ENCODE results near the gene PRKN. TPM values are rescaled to one million over a fixed set of nuclear protein-coding genes. Genes with fewer than 3 reads are reported as not detected.

PRKN gene
- total RNA-seq, 1 donor from 2014 or later = 1.2 TPM

- no peak for TF ChIP-seq CTCF (IDR thresholded peaks at IDR 0.05; ENCODE audit: insufficient read depth, low read length, poor library complexity, severe bottlenecking)
- DNase-seq (ENCODE audit: low read depth) = peak; percentile 7
- H3K27me3 ChIP-seq (ENCODE audit: control insufficient read depth, insufficient read depth, low read length) = no peaks in the 10 kb centered on the region
- H3K36me3 ChIP-seq (ENCODE audit: control insufficient read depth, insufficient read depth, low read length) = no peaks in the 10 kb centered on the region
- H3K4me3 ChIP-seq (ENCODE audit: low read depth, low read length) = no peak overlapping the region
Measured at GRCh38 chr6:162124710-162125435, 602.7 kb downstream of the PRKN start.

GRCh38 chr6:162123797-162124196, 603.8 kb downstream of the PRKN start:
- H3K27me3 ChIP-seq (ENCODE audit: control insufficient read depth, insufficient read depth, low read length) = no peaks in the 10 kb centered on the region
- no peaks in the 10 kb centered on the region for H3K36me3 ChIP-seq (ENCODE audit: control insufficient read depth, insufficient read depth, low read length)
- peak; percentile 39 for TF ChIP-seq CTCF (IDR thresholded peaks at IDR 0.05; ENCODE audit: insufficient read depth, low read length, poor library complexity, severe bottlenecking)
- H3K4me3 ChIP-seq (ENCODE audit: low read depth, low read length) = no peak overlapping the region
- no peak for DNase-seq (ENCODE audit: low read depth)

- peak; percentile 9 for TF ChIP-seq CTCF (IDR thresholded peaks at IDR 0.05; ENCODE audit: insufficient read depth, low read length, poor library complexity, severe bottlenecking)
- H3K27me3 ChIP-seq (ENCODE audit: control insufficient read depth, insufficient read depth, low read length) = no peaks in the 10 kb centered on the region
- DNase-seq (ENCODE audit: low read depth) = peak; percentile 16
- H3K4me3 ChIP-seq (ENCODE audit: low read depth, low read length) = no peak overlapping the region
- H3K36me3 ChIP-seq (ENCODE audit: control insufficient read depth, insufficient read depth, low read length) = no peaks in the 10 kb centered on the region
Measured at GRCh38 chr6:162119341-162119740, 608.2 kb downstream of the PRKN start.

- Histone ChIP-seq H3K27me3 (ENCODE audit: control insufficient read depth, insufficient read depth, low read length) (no peaks in the 10 kb centered on the region), H3K36me3 (ENCODE audit: control insufficient read depth, insufficient read depth, low read length) (no peaks in the 10 kb centered on the region), H3K4me3 (ENCODE audit: low read depth, low read length) (no peak overlapping the region)
- no peak for DNase-seq (ENCODE audit: low read depth)
- TF ChIP-seq CTCF (IDR thresholded peaks at IDR 0.05; ENCODE audit: insufficient read depth, low read length, poor library complexity, severe bottlenecking) = no peak
Measured at GRCh38 chr6:162118706-162119105, 608.9 kb downstream of the PRKN start.

- no peak for DNase-seq (ENCODE audit: low read depth)
- TF ChIP-seq CTCF (IDR thresholded peaks at IDR 0.05; ENCODE audit: insufficient read depth, low read length, poor library complexity, severe bottlenecking) = no peak
- no peaks in the 10 kb centered on the region for H3K36me3 ChIP-seq (ENCODE audit: control insufficient read depth, insufficient read depth, low read length)
- no peak overlapping the region for H3K4me3 ChIP-seq (ENCODE audit: low read depth, low read length)
- H3K27me3 ChIP-seq (ENCODE audit: control insufficient read depth, insufficient read depth, low read length) = no peaks in the 10 kb centered on the region
Measured at GRCh38 chr6:162116902-162117525, 610.6 kb downstream of the PRKN start.

Measured in kidney epithelial cell (primary cell).